Measurements from ENCODE around the gene RSU1.

Gene RSU1

GRCh38 chr10:16679511-16679910 is 137.7 kb downstream of the RSU1 start:
- no peak for TF ChIP-seq CTCF (IDR thresholded peaks at IDR 0.05; ENCODE audit: control insufficient read depth, extremely low read depth, insufficient read depth)
- no peak for DNase-seq (ENCODE audit: low read depth)

GRCh38 chr10:16675334-16675733 is 141.9 kb downstream of the RSU1 start:
- TF ChIP-seq CTCF (IDR thresholded peaks at IDR 0.05; ENCODE audit: control insufficient read depth, extremely low read depth, insufficient read depth) = no peak
- no peak overlapping the region for H3K4me3 ChIP-seq (ENCODE audit: low read depth, low read length)
- no peak for DNase-seq (ENCODE audit: low read depth)

More at GRCh38 chr10:16679511-16679910, 137.7 kb downstream of the RSU1 start:
- H3K4me3 ChIP-seq (ENCODE audit: low read depth, low read length) = no peak overlapping the region

- no peak overlapping the region for H3K4me3 ChIP-seq (ENCODE audit: low read depth, low read length)
- DNase-seq (ENCODE audit: low read depth) = no peak
These were observed 143.0 kb downstream of the RSU1 start for GRCh38 chr10:16674147-16674703.

GRCh38 chr10:16673443-16673842 is 143.8 kb downstream of the RSU1 start:
- no peak overlapping the region for H3K4me3 ChIP-seq (ENCODE audit: low read depth, low read length)
- DNase-seq (ENCODE audit: low read depth) = no peak
- TF ChIP-seq CTCF (IDR thresholded peaks at IDR 0.05; ENCODE audit: control insufficient read depth, extremely low read depth, insufficient read depth) = no peak

More at GRCh38 chr10:16674147-16674703, 143.0 kb downstream of the RSU1 start:
- no peak for TF ChIP-seq CTCF (IDR thresholded peaks at IDR 0.05; ENCODE audit: control insufficient read depth, extremely low read depth, insufficient read depth)

- no peak overlapping the region for H3K4me3 ChIP-seq (ENCODE audit: low read depth, low read length)
- TF ChIP-seq CTCF (IDR thresholded peaks at IDR 0.05; ENCODE audit: control insufficient read depth, extremely low read depth, insufficient read depth) = no peak
- no peak for DNase-seq (ENCODE audit: low read depth)
These were observed 153.8 kb downstream of the RSU1 start for GRCh38 chr10:16663444-16663843.

- no peak for TF ChIP-seq CTCF (IDR thresholded peaks at IDR 0.05; ENCODE audit: control insufficient read depth, extremely low read depth, insufficient read depth)
- H3K4me3 ChIP-seq (ENCODE audit: low read depth, low read length) = no peak overlapping the region
- DNase-seq (ENCODE audit: low read depth) = no peak
These were observed 154.3 kb downstream of the RSU1 start for GRCh38 chr10:16662923-16663322.

GRCh38 chr10:16656895-16657294 is 160.3 kb downstream of the RSU1 start:
- no peak for TF ChIP-seq CTCF (IDR thresholded peaks at IDR 0.05; ENCODE audit: control insufficient read depth, extremely low read depth, insufficient read depth)
- no peak overlapping the region for H3K4me3 ChIP-seq (ENCODE audit: low read depth, low read length)
- DNase-seq (ENCODE audit: low read depth) = no peak

All from LNCaP clone FGC (cell line).